Dendritic cell treated with granulocyte-macrophage colony-stimulating factor and Interleukin-4, amounts not matched to agents 40 ng/mL and 50 ng/mL, for 4 days (primary cell): ENCODE data around the gene CCDC159.
"Not testable (repeated sequence)": the region's sequence is repeated elsewhere in the genome, so short reads cannot be mapped to it uniquely, and the experiment has no call there.

Experiments used
- H3K27ac Mint-ChIP-seq: one replicate; pipeline ENCODE4 v1.8.0; 2022; ENCODE audit warnings: mild to moderate bottlenecking, mixed read lengths
- H3K27me3 Mint-ChIP-seq: one replicate; pipeline ENCODE4 v1.8.0; 2022; ENCODE audit warnings: mild to moderate bottlenecking, mixed read lengths
- H3K36me3 Mint-ChIP-seq: one replicate; pipeline ENCODE4 v1.8.0; 2022; ENCODE audit warnings: low read depth, mixed read lengths
- H3K4me1 Mint-ChIP-seq: one replicate; pipeline ENCODE4 v1.8.0; 2022; ENCODE audit warnings: low read depth, mixed read lengths
- H3K4me3 Mint-ChIP-seq: one replicate; pipeline ENCODE4 v1.8.0; 2022; ENCODE audit warnings: mild to moderate bottlenecking, moderate library complexity, mixed read lengths
- H3K9me3 Mint-ChIP-seq: one replicate; pipeline ENCODE4 v1.8.0; 2022; ENCODE audit warnings: mixed read lengths
- intact Hi-C: fragments of 100-400 bp; cut with micrococcal nuclease; formaldehyde crosslinking; loops from one replicate; pipeline ENCODE4 v1.15.0; 2022

CCDC159 gene

DNA sequence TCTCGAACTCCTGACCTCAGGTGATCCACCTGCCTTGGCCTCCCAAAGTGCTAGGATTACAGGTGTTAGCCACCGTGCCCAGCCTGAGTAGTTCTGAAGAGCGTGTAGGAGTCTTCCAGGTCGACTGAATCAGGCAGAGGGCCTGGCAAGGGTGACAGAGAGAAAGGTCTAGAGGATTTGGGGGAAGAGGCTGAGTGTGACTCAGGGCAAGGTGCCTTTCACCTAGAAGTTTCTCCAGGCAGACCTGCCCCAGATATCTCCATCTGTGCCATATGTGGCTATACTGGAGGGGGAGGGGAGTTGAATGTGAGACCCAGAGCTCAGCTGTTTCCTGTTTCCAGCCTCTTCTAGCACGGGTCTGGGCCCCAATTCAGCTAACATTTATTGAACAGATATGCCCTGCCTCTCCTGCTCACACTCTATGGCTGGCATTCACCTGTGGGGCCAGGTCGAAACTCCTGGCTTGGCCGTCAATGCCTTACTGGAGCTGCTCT, 1.3 kb downstream of the CCDC159 start:
- H3K27ac Mint-ChIP-seq: peak overlapping the region; percentile 93
- peaks cover 36% of the 10 kb centered on the region for H3K36me3 Mint-ChIP-seq
- H3K4me3 Mint-ChIP-seq: no peak overlapping the region
- H3K27me3 Mint-ChIP-seq: no peaks in the 10 kb centered on the region
- intact Hi-C loops: no loop called here
- H3K4me1 Mint-ChIP-seq: peaks cover 34% of the 10 kb centered on the region
- H3K9me3 Mint-ChIP-seq: peaks cover 11% of the 10 kb centered on the region

DNA sequence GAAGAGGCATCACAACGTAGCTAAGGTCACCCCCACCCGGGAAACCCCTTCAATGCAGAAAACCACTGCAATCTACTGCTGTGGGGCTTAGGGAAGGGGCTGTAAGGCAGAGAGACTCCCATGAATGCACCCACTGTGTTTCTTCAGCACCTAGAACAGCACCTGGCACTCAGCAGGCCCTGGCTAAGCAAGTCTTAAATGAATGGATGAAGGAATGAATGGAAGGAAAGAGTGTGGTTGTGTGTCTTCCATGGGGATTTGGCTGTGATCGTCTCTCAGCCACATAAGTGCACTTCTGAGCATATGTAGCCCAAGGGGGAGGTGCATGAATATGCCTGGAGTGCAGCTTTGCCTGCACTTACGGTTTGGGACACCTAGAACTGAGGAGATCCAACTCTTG, 2.9 kb downstream of the CCDC159 start:
- Mint-ChIP-seq H3K36me3 (peaks cover 31% of the 10 kb centered on the region), H3K4me1 (peaks cover 34% of the 10 kb centered on the region), H3K4me3 (no peak overlapping the region), H3K9me3 (peaks cover 11% of the 10 kb centered on the region), H3K27ac (no peak overlapping the region), H3K27me3 (no peaks in the 10 kb centered on the region)
- intact Hi-C loops: no loop called here

DNA sequence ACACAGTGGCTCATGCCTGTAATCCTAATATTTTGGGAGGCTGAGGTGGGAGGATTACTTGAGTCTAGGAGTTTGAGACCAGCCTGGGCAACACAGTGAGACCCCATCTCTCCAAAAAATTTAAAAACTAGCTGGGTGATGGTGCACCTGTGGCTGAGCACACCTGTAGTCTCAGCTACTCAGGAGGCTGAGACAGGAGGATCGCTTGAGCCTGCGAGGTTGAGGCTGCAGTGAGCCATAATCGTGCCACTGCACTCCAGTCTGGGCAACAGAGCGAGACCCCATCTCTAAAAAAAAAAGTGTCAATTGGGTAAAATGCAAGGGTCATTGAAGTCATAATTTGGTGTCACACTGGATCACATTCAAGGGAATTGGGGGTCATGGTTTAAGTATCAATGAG, 7.8 kb downstream of the CCDC159 start:
- H3K9me3 Mint-ChIP-seq, H3K4me3 Mint-ChIP-seq, intact Hi-C loops, H3K27me3 Mint-ChIP-seq, H3K27ac Mint-ChIP-seq: not testable (repeated sequence)
- Mint-ChIP-seq H3K36me3 (peaks cover 21% of the 10 kb centered on the region), H3K4me1 (peaks cover 27% of the 10 kb centered on the region)

DNA sequence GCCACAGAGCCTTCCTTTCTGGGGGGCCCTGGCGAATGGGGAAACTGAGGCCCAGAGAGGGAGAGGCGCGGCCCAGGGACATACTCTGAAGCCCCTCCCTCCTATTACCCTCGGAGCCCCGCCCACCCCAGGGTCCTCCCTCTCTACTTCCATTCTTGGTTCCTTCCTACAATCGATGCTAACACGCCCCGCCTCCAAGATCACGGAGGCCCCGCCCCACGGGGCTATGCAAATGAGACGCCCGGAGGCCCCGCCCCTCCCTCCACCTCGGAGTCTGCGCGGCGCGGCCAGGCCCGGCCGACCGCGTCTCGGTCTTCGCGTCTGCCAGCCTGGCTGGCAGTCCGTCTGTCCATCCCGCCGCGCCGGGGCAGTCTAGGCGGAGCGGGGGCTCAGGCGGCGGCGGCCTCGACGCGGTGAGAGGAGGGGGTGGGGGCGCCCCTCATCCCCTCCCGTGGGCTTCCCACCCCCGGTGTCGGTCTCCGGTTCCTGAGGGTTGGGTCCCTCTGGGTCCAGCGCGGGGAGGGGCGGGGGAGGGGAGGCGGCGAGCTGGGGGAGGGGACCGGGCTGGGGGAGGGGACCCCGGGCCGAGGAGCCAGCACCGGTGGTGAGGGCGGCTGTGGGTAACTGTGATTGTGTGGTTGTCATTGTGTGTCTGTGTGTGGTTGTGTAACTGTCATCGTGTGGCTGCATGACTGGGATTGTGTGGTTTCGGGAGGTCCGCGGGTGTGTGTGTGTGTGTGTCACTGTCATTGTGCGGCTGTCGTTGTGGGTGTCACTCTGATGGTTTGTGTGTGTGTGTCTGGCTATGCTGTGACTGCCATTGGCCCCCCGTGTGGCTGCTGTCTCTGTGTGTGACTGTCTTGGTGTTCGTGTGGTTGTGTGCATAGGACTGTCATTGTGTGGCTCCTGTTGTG, 9.1 kb downstream of the CCDC159 start, which contains the start of gene PLPPR2:
TSS of gene PLPPR2 (plus strand) at position 273 of the 914 bp plus-strand sequence. CDS start 2,242 bp downstream, outside the sequence.
- Mint-ChIP-seq H3K36me3 (peaks cover 25% of the 10 kb centered on the region), H3K4me3 (peak within 1 kb of the TSS; percentile 80), H3K27me3 (no peaks in the 10 kb centered on the region), H3K27ac (peak within 1 kb of the TSS; percentile 67), H3K4me1 (peaks cover 27% of the 10 kb centered on the region), H3K9me3 (no peaks in the 10 kb centered on the region)
- intact Hi-C loops: loop anchor here (1.0 kb wide), 1 partner anchor 9 kb away; the partner anchor contains the start of genes CCDC159 and TMEM205

DNA sequence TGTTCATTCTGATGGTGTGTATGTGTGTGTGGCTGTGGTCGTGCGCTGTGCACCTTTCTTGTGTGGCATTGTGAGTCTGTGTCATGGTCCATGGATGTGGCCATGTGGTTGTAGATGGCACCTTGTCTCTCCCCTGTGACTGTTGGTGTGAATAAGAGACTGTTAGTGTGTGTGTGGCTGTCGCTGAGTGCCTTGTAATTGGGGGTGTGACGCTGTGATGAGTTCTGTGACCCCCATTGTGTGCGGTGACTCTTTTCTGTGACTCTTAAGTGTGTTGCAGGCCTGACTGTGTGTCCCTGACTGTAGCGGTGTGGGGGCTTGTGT, 9.7 kb downstream of the CCDC159 start:
- intact Hi-C loops: no loop called here
- Mint-ChIP-seq H3K9me3 (no peaks in the 10 kb centered on the region), H3K4me1 (peaks cover 27% of the 10 kb centered on the region), H3K27me3 (no peaks in the 10 kb centered on the region), H3K27ac (peak overlapping the region; percentile 67), H3K36me3 (peaks cover 29% of the 10 kb centered on the region), H3K4me3 (peak overlapping the region; percentile 80)

DNA sequence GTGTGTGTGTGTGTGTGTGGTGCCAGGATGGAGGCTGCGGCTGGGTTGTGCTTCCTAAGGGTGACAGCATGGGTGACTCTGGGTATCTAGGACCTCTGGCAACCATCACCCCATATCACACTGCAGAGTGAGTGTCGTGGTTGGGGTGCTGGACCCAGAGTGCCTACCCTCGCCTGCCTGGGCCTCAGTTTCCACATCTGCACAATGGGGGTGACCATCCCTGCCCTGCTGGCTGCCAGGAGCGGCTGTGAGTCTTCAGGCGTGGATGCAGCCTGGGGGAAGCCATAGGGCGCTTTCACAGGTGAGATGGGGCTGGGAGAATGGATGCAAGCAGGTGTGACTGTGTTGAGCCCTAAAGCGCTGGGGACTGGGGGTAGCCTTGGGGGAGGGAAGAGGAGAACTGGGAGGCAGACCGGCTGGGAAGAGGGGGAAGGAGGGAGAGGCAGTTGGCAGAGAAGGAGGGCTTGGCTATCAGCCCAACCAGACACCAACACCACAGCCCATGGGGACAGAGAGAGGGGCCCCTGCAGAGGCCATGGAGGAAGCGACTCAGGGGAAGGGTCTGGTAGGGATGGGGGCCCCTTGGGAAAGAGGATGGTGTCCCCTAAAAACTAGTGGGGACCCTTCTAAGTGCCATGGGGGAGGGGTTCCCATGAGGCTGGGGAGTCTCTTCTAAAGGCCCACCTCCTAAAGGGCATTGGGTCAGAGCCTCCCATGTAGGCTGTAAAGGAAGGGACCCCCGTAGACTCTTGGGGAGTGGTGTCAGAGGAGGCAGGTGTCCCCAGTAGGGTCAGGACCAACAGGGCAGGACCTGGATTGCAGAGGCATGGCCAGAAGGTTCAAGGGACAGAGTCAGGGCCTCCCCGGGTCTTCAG, 10.6 kb downstream of the CCDC159 start:
- Mint-ChIP-seq H3K27me3 (no peaks in the 10 kb centered on the region), H3K4me1 (peaks cover 27% of the 10 kb centered on the region), H3K4me3 (no peak overlapping the region), H3K27ac (no peak overlapping the region), H3K9me3 (no peaks in the 10 kb centered on the region), H3K36me3 (peaks cover 35% of the 10 kb centered on the region)
- intact Hi-C loops: no loop called here

DNA sequence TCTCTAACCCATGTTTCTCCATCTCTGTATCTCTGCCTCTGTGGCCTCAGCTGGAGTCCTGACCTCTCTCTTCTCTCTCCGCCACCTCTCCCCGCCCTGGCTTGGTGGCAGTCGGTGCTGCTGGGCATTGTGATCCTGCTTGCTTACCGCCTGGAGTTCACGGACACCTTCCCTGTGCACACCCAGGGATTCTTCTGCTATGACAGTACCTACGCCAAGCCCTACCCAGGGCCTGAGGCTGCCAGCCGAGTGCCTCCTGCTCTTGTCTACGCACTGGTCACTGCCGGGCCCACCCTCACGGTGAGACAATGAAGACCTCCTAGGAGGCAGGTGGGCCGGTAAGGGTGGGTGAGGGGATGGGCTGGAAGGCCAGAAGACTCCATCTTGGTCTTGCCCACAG, 13.1 kb downstream of the CCDC159 start:
- intact Hi-C loops: no loop called here
- Mint-ChIP-seq H3K36me3 (peaks cover 52% of the 10 kb centered on the region), H3K4me1 (peaks cover 27% of the 10 kb centered on the region), H3K27ac (no peak overlapping the region), H3K27me3 (no peaks in the 10 kb centered on the region), H3K4me3 (no peak overlapping the region), H3K9me3 (no peaks in the 10 kb centered on the region)

DNA sequence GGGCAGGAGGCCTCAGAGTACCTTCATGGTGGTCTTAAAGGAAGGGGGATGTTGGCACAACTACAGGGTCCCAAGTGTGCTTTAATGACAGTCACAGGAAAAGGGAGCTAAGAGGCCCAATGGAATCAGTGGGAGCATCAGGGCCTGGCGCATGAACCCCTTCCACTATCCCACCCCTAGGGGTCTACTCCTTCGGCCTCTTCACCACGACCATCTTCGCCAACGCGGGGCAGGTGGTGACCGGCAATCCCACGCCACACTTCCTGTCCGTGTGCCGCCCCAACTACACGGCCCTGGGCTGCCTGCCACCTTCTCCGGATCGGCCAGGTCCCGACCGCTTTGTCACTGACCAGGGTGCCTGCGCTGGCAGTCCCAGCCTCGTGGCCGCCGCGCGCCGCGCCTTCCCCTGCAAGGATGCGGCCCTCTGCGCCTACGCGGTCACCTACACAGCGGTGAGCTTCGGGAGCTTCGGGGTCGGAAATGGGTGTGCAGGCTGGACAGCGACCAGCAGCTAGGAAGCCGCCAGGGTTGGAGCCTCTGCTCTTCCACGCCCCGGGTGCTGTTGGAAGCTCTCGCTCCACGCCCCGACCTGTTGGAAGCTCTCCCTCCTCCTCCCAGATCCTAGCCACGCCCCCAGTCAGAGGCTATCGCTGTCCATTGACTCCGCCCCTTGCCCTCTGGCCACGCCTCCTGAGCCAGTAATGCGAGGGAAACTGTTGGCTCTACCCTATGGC, 14.9 kb downstream of the CCDC159 start:
- peaks cover 19% of the 10 kb centered on the region for H3K4me1 Mint-ChIP-seq
- H3K4me3 Mint-ChIP-seq: no peak overlapping the region
- no peaks in the 10 kb centered on the region for H3K27me3 Mint-ChIP-seq
- no peaks in the 10 kb centered on the region for H3K9me3 Mint-ChIP-seq
- peaks cover 70% of the 10 kb centered on the region for H3K36me3 Mint-ChIP-seq
- intact Hi-C loops: no loop called here
- no peak overlapping the region for H3K27ac Mint-ChIP-seq

DNA sequence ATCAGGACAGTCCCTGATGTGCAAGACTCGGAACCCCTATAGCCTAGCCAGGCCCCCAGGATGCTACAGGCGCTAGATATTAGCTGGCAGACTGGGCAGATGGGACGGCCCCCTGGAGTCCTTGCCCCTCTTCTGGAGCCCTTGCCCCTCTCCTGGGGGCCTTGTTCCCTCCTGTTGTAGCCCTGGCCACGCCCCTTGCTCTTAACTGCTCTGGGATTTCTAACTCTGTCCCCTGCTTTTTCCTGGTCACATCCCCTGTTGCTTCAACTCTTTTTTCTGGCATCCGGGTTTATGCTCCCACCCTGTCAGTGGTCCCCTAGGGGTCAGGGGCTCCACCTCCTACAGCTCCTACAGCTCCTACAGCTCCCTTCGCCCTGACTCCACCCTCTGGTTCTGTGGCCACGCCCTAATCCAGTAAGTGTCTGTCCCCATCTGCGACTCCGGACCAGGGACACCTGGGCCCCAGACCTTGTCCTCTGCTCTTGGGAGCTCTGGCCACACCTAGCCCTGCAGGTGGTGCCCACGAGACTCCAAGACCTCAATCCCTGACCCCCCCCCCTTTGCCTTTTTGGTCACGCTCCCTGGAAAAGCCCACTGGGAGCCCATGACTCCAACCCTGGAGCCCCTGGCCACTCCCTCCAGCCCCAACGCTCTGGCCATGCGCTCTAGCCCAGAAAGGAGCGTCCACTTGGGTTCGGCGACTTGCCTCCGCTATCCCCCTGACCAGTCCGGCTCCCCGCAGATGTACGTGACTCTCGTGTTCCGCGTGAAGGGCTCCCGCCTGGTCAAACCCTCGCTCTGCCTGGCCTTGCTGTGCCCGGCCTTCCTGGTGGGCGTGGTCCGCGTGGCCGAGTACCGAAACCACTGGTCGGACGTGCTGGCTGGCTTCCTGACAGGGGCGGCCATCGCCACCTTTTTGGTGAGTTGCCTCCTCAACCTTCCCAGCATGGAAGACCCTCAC, 15.7 kb downstream of the CCDC159 start:
- H3K27ac Mint-ChIP-seq: no peak overlapping the region
- no peaks in the 10 kb centered on the region for H3K27me3 Mint-ChIP-seq
- peaks cover 74% of the 10 kb centered on the region for H3K36me3 Mint-ChIP-seq
- no peak overlapping the region for H3K4me3 Mint-ChIP-seq
- no peaks in the 10 kb centered on the region for H3K9me3 Mint-ChIP-seq
- peaks cover 11% of the 10 kb centered on the region for H3K4me1 Mint-ChIP-seq
- intact Hi-C loops: no loop called here

DNA sequence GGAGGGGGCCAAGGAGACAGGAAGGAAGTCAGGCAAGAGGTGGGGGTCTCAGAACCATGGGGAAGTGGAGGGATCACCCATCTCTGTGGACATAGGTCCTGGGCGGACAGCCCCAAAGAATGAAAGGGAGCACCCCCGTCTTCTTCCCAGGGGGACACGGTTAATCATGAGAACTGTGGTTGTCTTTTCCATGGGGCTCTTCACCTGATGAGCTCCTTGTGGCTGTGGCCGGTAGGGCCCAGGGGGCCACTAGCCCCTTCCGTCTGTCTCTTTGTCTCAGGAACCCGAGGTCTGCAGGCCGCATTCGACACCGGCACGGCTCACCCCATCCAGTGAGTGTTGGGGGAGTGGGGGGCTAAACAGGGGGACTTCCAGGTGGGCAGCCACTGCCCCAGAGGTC, 17.6 kb downstream of the CCDC159 start:
- H3K27me3 Mint-ChIP-seq: no peaks in the 10 kb centered on the region
- intact Hi-C loops: no loop called here
- H3K27ac Mint-ChIP-seq: no peak overlapping the region
- no peak overlapping the region for H3K4me3 Mint-ChIP-seq
- H3K4me1 Mint-ChIP-seq: no peaks in the 10 kb centered on the region
- H3K9me3 Mint-ChIP-seq: no peaks in the 10 kb centered on the region
- H3K36me3 Mint-ChIP-seq: peaks cover 84% of the 10 kb centered on the region

DNA sequence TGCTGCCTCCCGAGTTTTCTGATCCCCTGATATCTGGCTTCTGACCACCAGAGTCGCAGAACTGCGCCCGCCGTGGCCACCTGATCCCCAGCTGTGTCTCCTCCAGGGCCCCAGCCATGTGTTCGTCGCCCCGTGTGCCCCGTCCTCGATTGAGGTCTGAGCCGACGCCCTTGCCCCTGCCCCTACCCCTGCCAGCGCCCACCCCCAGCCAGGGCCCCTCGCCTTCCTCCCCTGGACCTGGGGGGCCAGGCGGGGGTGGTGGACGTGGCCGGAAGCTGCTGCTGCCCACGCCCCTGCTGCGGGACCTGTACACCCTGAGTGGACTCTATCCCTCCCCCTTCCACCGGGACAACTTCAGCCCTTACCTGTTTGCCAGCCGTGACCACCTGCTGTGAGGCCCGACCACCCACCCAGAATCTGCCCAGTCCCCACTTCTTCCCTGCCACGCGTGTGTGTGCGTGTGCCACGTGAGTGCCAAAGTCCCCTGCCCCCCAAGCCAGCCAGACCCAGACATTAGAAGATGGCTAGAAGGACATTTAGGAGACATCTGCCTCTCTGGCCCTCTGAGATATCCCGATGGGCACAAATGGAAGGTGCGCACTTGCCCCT, 18.1 kb downstream of the CCDC159 start:
- peaks cover 85% of the 10 kb centered on the region for H3K36me3 Mint-ChIP-seq
- intact Hi-C loops: no loop called here

DNA sequence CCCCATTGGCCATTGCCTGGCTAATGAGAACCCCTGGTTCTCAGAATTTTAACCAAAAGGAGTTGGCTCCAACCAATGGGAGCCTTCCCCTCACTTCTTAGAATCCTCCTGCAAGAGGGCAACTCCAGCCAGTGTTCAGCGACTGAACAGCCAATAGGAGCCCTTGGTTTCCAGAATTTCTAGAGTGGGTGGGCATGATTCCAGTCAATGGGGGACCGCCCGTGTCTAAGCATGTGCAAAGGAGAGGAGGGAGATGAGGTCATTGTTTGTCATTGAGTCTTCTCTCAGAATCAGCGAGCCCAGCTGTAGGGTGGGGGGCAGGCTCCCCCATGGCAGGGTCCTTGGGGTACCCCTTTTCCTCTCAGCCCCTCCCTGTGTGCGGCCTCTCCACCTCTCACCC, 18.6 kb downstream of the CCDC159 start:
- Mint-ChIP-seq H3K27ac (no peak overlapping the region), H3K4me1 (no peaks in the 10 kb centered on the region), H3K4me3 (no peak overlapping the region), H3K9me3 (no peaks in the 10 kb centered on the region), H3K36me3 (peaks cover 83% of the 10 kb centered on the region), H3K27me3 (no peaks in the 10 kb centered on the region)
- intact Hi-C loops: no loop called here

More for the DNA sequence above, 18.1 kb downstream of the CCDC159 start:
- no peaks in the 10 kb centered on the region for H3K27me3 Mint-ChIP-seq
- H3K9me3 Mint-ChIP-seq: no peaks in the 10 kb centered on the region
- H3K27ac Mint-ChIP-seq: no peak overlapping the region
- H3K4me3 Mint-ChIP-seq: no peak overlapping the region
- no peaks in the 10 kb centered on the region for H3K4me1 Mint-ChIP-seq
